HL-60/S4 treated with phorbol 12-myristate 13-acetate at 8.2 ng/mL for 4 days and 3 days (cell line): ENCODE results near the gene ECI2.

Experiments used
- in situ Hi-C: fragments of 300-500 bp; cut with MboI; formaldehyde crosslinking; loops from 2 replicates; pipeline ENCODE4 v1.15.0; 2022; ENCODE audit warnings: low sequenced_read_pairs

Gene ECI2

GRCh38 chr6:4134841-4135664 lies at the start of gene ECI2:
Gene ECI2 (minus strand): TSS chr6:4135575. CDS start chr6:4135560, 15 bp downstream.
- in situ Hi-C loops = no loop called here

- in situ Hi-C loops = no loop called here
Measured at GRCh38 chr6:4180652-4181255, 45.4 kb upstream of the ECI2 start.

GRCh38 chr6:4179960-4180651 lies 44.7 kb upstream of the ECI2 start:
- in situ Hi-C loops = no loop called here

- in situ Hi-C loops = no loop called here
Measured at GRCh38 chr6:4178737-4179333, 43.5 kb upstream of the ECI2 start.

GRCh38 chr6:4176907-4177306 lies 41.5 kb upstream of the ECI2 start:
- in situ Hi-C loops = no loop called here

- in situ Hi-C loops = loop anchor here (25.0 kb wide), 1 partner anchor 437 kb away; no protein-coding TSS in a partner anchor
Measured at GRCh38 chr6:4174042-4174441, 38.7 kb upstream of the ECI2 start.

GRCh38 chr6:4172368-4172767 lies 37.0 kb upstream of the ECI2 start:
- in situ Hi-C loops = loop anchor here (25.0 kb wide), 1 partner anchor 435 kb away; no protein-coding TSS in a partner anchor

- in situ Hi-C loops = loop anchor here (25.0 kb wide), 1 partner anchor 433 kb away; no protein-coding TSS in a partner anchor
Measured at GRCh38 chr6:4170297-4170696, 34.9 kb upstream of the ECI2 start.

- in situ Hi-C loops = loop anchor here (25.0 kb wide), 1 partner anchor 432 kb away; no protein-coding TSS in a partner anchor
Measured at GRCh38 chr6:4169028-4169789, 33.8 kb upstream of the ECI2 start.

- in situ Hi-C loops = loop anchor here (25.0 kb wide), 1 partner anchor 431 kb away; no protein-coding TSS in a partner anchor
Measured at GRCh38 chr6:4167833-4168232, 32.5 kb upstream of the ECI2 start.

- in situ Hi-C loops = loop anchor here (25.0 kb wide), 1 partner anchor 430 kb away; no protein-coding TSS in a partner anchor
Measured at GRCh38 chr6:4167123-4167522, 31.7 kb upstream of the ECI2 start.

GRCh38 chr6:4164456-4164855 lies 29.1 kb upstream of the ECI2 start:
- in situ Hi-C loops = loop anchor here (25.0 kb wide), 1 partner anchor 427 kb away; no protein-coding TSS in a partner anchor

GRCh38 chr6:4164117-4164442 lies 28.7 kb upstream of the ECI2 start:
- in situ Hi-C loops = loop anchor here (25.0 kb wide), 1 partner anchor 427 kb away; no protein-coding TSS in a partner anchor

- in situ Hi-C loops = loop anchor here (25.0 kb wide), 1 partner anchor 426 kb away; no protein-coding TSS in a partner anchor
Measured at GRCh38 chr6:4163408-4164116, 28.2 kb upstream of the ECI2 start.

- in situ Hi-C loops = loop anchor here (25.0 kb wide), 1 partner anchor 425 kb away; no protein-coding TSS in a partner anchor
Measured at GRCh38 chr6:4162370-4162769, 27.0 kb upstream of the ECI2 start.

GRCh38 chr6:4159491-4159890 lies 24.1 kb upstream of the ECI2 start:
- in situ Hi-C loops = loop anchor here (25.0 kb wide), 1 partner anchor 422 kb away; no protein-coding TSS in a partner anchor

GRCh38 chr6:4157506-4157905 lies 22.1 kb upstream of the ECI2 start:
- in situ Hi-C loops = loop anchor here (25.0 kb wide), 1 partner anchor 420 kb away; no protein-coding TSS in a partner anchor

GRCh38 chr6:4155848-4156466 lies 20.6 kb upstream of the ECI2 start:
- in situ Hi-C loops = loop anchor here (25.0 kb wide), 1 partner anchor 419 kb away; no protein-coding TSS in a partner anchor
